ENCODE data around the gene RABL6. TPM values are rescaled to one million over a fixed set of nuclear protein-coding genes. Genes with fewer than 3 reads are reported as not detected.
"Not testable (repeated sequence)": the region's sequence is repeated elsewhere in the genome, so short reads cannot be mapped to it uniquely, and the experiment has no call there.

Gene RABL6
- total RNA-seq, 1 donor from 2014 or later: 91.0 TPM

GRCh38 chr9:136881691-136882108 lies 74.0 kb downstream of the RABL6 start:
- DNase-seq (ENCODE audit: low spot score): no peak

- peak; percentile 68 for DNase-seq (ENCODE audit: low spot score)
These were observed 74.6 kb downstream of the RABL6 start for GRCh38 chr9:136882109-136882946.

- not testable (repeated sequence) for DNase-seq (ENCODE audit: low spot score)
These were observed 75.2 kb downstream of the RABL6 start for GRCh38 chr9:136882947-136883283.

- not testable (repeated sequence) for DNase-seq (ENCODE audit: low spot score)
These were observed 75.9 kb downstream of the RABL6 start for GRCh38 chr9:136883670-136884069.

- peak; percentile 99 for DNase-seq (ENCODE audit: low spot score)
These were observed 78.3 kb downstream of the RABL6 start, which contains the start of gene TRAF2 for GRCh38 chr9:136885950-136886578. TRAF2 (plus strand) TSS chr9:136886516; CDS start chr9:136898741, 12,225 bp downstream.

GRCh38 chr9:136886610-136887597 lies 79.2 kb downstream of the RABL6 start:
- DNase-seq (ENCODE audit: low spot score): no peak

GRCh38 chr9:136888454-136888853 lies 80.7 kb downstream of the RABL6 start:
- DNase-seq (ENCODE audit: low spot score): no peak

- no peak for DNase-seq (ENCODE audit: low spot score)
These were observed 82.1 kb downstream of the RABL6 start for GRCh38 chr9:136889858-136890257.

- DNase-seq (ENCODE audit: low spot score): no peak
These were observed 82.9 kb downstream of the RABL6 start for GRCh38 chr9:136890661-136891060.

Other genes starting within 250 kb of the RABL6 start
- gene EGFL7, start 145.0 kb upstream of the RABL6 start, total RNA-seq: 62.2 TPM
- gene AGPAT2, start 120.5 kb upstream of the RABL6 start, total RNA-seq: 81.7 TPM
- 8.8 TPM for gene DIPK1B, start 95.4 kb upstream of the RABL6 start, total RNA-seq
- gene LCN10, start 65.0 kb upstream of the RABL6 start, total RNA-seq: 11.4 TPM
- gene LCN6, start 59.4 kb upstream of the RABL6 start, total RNA-seq: 12.8 TPM
- gene LCN8, start 49.7 kb upstream of the RABL6 start, total RNA-seq: not detected
- not detected for gene LCN15, start 43.4 kb upstream of the RABL6 start, total RNA-seq
- 81.3 TPM for gene TMEM141, start 16.6 kb upstream of the RABL6 start, total RNA-seq
- gene CCDC183, start 11.6 kb upstream of the RABL6 start, total RNA-seq: 2.3 TPM
- 19.4 TPM for gene AJM1, start 34.5 kb downstream of the RABL6 start, total RNA-seq
- gene PHPT1, start 41.5 kb downstream of the RABL6 start, total RNA-seq: 150 TPM
- gene MAMDC4, start 44.4 kb downstream of the RABL6 start, total RNA-seq: 38.6 TPM
- gene EDF1, start 58.4 kb downstream of the RABL6 start, total RNA-seq: 342 TPM
- gene TRAF2, start 78.6 kb downstream of the RABL6 start, total RNA-seq: 19.6 TPM
- 144 TPM for gene FBXW5, start 136.8 kb downstream of the RABL6 start, total RNA-seq
- gene C8G, start 137.3 kb downstream of the RABL6 start, total RNA-seq: 110 TPM
- 10.0 TPM for gene LCN12, start 144.3 kb downstream of the RABL6 start, total RNA-seq
- gene PTGDS, start 169.6 kb downstream of the RABL6 start, total RNA-seq: 481 TPM
- 0.92 TPM for gene LCNL1, start 175.0 kb downstream of the RABL6 start, total RNA-seq
- gene PAXX, start 184.5 kb downstream of the RABL6 start, total RNA-seq: 51.2 TPM
- gene CLIC3, start 188.6 kb downstream of the RABL6 start, total RNA-seq: 2.2 TPM
- gene ABCA2, start 220.3 kb downstream of the RABL6 start, total RNA-seq: 298 TPM
- 0.26 TPM for gene FUT7, start 224.1 kb downstream of the RABL6 start, total RNA-seq
- gene NPDC1, start 238.2 kb downstream of the RABL6 start, total RNA-seq: 376 TPM
- 41.1 TPM for gene ENTPD2, start 246.1 kb downstream of the RABL6 start, total RNA-seq